Parathyroid adenoma (tissue), 2 donors: ENCODE data around the gene OXT.

Source experiments
- H2AFZ ChIP-seq: fragments of 300-600 bp; sonication (generic); one replicate; pipeline ENCODE4 v1.7.0; 2017; ENCODE audit warnings: antibody characterized with exemption, mild to moderate bottlenecking
- H3K27ac ChIP-seq: fragments of 300-600 bp; sonication (generic); one replicate; pipeline ENCODE4 v1.7.0; 2017
- H3K27me3 ChIP-seq: fragments of 300-600 bp; sonication (generic); one replicate; pipeline ENCODE4 v1.7.0; 2017; ENCODE audit warnings: low read length; ENCODE audit not compliant: control insufficient read depth, insufficient read depth
- H3K36me3 ChIP-seq: fragments of 300-600 bp; sonication (generic); one replicate; pipeline ENCODE4 v1.7.0; 2017; ENCODE audit warnings: low read length; ENCODE audit not compliant: control insufficient read depth, insufficient read depth
- H3K4me1 ChIP-seq: fragments of 300-600 bp; sonication (generic); one replicate; pipeline ENCODE4 v1.7.0; 2017; ENCODE audit warnings: control low read depth
- H3K4me2 ChIP-seq: fragments of 300-600 bp; sonication (generic); one replicate; pipeline ENCODE4 v1.7.0; 2017; ENCODE audit warnings: low read length
- H3K4me3 ChIP-seq: fragments of 300-600 bp; sonication (generic); one replicate; pipeline ENCODE4 v1.7.0; 2017; ENCODE audit warnings: low read depth, low read length
- H3K79me2 ChIP-seq: fragments of 300-600 bp; sonication (generic); one replicate; pipeline ENCODE4 v1.7.0; 2017; ENCODE audit warnings: control low read depth
- H3K9ac ChIP-seq: fragments of 300-600 bp; sonication (generic); one replicate; pipeline ENCODE4 v1.7.0; 2017; ENCODE audit warnings: mild to moderate bottlenecking
- H3K9me3 ChIP-seq: fragments of 300-600 bp; sonication (generic); one replicate; pipeline ENCODE4 v1.7.0; 2017; ENCODE audit warnings: low read length; ENCODE audit not compliant: control insufficient read depth
- TF ChIP-seq, protein P1 (sequence below): fragments of 300-600 bp; sonication (generic); IDR thresholded peaks from one replicate; pipeline ENCODE4 v1.7.0; 2017; ENCODE audit warnings: antibody characterized with exemption, mild to moderate bottlenecking
- donor health status: primary hyperparathyroidism.

The OXT gene

GRCh38 chr20:3101737-3102574, 30.5 kb downstream of the OXT start:
- Histone ChIP-seq H3K4me2 (no peak overlapping the region), H3K27me3 (no peaks in the 10 kb centered on the region), H3K36me3 (no peaks in the 10 kb centered on the region), H3K9me3 (no peaks in the 10 kb centered on the region), H2AFZ (no peak overlapping the region), H3K9ac (no peak overlapping the region), H3K79me2 (no peaks in the 10 kb centered on the region), H3K27ac (no peak overlapping the region), H3K4me3 (no peak overlapping the region), H3K4me1 (no peaks in the 10 kb centered on the region)
- TF ChIP-seq, protein P1, sequence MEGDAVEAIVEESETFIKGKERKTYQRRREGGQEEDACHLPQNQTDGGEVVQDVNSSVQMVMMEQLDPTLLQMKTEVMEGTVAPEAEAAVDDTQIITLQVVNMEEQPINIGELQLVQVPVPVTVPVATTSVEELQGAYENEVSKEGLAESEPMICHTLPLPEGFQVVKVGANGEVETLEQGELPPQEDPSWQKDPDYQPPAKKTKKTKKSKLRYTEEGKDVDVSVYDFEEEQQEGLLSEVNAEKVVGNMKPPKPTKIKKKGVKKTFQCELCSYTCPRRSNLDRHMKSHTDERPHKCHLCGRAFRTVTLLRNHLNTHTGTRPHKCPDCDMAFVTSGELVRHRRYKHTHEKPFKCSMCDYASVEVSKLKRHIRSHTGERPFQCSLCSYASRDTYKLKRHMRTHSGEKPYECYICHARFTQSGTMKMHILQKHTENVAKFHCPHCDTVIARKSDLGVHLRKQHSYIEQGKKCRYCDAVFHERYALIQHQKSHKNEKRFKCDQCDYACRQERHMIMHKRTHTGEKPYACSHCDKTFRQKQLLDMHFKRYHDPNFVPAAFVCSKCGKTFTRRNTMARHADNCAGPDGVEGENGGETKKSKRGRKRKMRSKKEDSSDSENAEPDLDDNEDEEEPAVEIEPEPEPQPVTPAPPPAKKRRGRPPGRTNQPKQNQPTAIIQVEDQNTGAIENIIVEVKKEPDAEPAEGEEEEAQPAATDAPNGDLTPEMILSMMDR: no peak

GRCh38 chr20:3102575-3103368, 31.4 kb downstream of the OXT start:
- Histone ChIP-seq H3K36me3 (no peaks in the 10 kb centered on the region), H3K27ac (no peak overlapping the region), H3K27me3 (no peaks in the 10 kb centered on the region), H2AFZ (no peak overlapping the region), H3K4me1 (no peaks in the 10 kb centered on the region), H3K79me2 (no peaks in the 10 kb centered on the region), H3K4me3 (no peak overlapping the region), H3K9ac (no peak overlapping the region), H3K9me3 (no peaks in the 10 kb centered on the region), H3K4me2 (no peak overlapping the region)
- TF ChIP-seq, protein P1: no peak

DNA sequence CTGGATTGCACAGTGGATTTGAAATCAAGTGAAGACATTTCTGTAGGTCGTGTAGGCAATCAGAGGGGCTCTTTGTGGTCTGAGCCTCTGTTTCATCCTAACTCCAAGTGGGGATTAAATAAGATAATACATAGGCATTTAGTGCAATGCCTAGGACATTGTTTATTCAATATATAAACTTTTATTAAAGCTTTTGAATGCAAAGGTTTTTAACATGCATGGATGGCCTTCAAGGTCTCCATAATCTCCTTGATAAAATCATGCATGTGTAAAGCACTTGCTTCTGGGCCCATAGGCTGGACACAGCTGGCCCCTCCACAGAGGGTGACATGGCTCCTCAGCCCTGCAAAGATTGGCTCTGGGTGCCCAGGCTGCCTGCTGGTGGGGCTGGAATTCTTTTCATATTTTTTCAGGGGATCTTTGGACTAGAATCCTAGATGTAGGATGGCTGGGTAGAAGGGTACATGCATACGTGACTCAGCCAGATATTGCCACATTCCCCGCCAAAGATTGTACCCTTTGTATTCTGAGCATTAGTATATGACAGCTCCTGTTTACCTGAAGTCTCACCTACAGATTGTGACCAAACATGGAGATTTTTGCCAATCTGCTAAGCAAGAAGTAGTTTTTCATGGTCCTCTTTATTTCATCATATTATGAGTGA, 32.1 kb downstream of the OXT start:
- Histone ChIP-seq H3K79me2 (no peaks in the 10 kb centered on the region), H2AFZ (no peak overlapping the region), H3K27me3 (no peaks in the 10 kb centered on the region), H3K4me3 (no peak overlapping the region), H3K9ac (no peak overlapping the region), H3K4me1 (no peaks in the 10 kb centered on the region), H3K36me3 (no peaks in the 10 kb centered on the region), H3K27ac (no peak overlapping the region), H3K4me2 (no peak overlapping the region), H3K9me3 (no peaks in the 10 kb centered on the region)
- TF ChIP-seq, protein P1: no peak

GRCh38 chr20:3105256-3106137, 34.1 kb downstream of the OXT start:
- no peaks in the 10 kb centered on the region for H3K4me1 ChIP-seq
- no peak overlapping the region for H3K4me2 ChIP-seq
- TF ChIP-seq, protein P1: no peak
- no peak overlapping the region for H3K9ac ChIP-seq
- no peak overlapping the region for H3K27ac ChIP-seq
- H3K27me3 ChIP-seq: no peaks in the 10 kb centered on the region
- H3K9me3 ChIP-seq: no peaks in the 10 kb centered on the region
- no peak overlapping the region for H2AFZ ChIP-seq
- no peaks in the 10 kb centered on the region for H3K36me3 ChIP-seq
- no peaks in the 10 kb centered on the region for H3K79me2 ChIP-seq
- H3K4me3 ChIP-seq: no peak overlapping the region
